Neural cell (in vitro differentiated cells): ENCODE data around the gene ADGRL3.

Experiments
- CTCF ChIP-seq: fragments of 450-650 bp; IDR thresholded peaks from 2 replicates; pipeline ENCODE4 v1.5.1; 2014; ENCODE audit warnings: antibody characterized with exemption, mild to moderate bottlenecking, moderate library complexity; ENCODE audit not compliant: poor library complexity, severe bottlenecking
- TF ChIP-seq, protein P1 (sequence below): IDR thresholded peaks from 2 replicates; pipeline ENCODE4 v1.6.1; 2012; ENCODE audit warnings: borderline replicate concordance

DNA sequence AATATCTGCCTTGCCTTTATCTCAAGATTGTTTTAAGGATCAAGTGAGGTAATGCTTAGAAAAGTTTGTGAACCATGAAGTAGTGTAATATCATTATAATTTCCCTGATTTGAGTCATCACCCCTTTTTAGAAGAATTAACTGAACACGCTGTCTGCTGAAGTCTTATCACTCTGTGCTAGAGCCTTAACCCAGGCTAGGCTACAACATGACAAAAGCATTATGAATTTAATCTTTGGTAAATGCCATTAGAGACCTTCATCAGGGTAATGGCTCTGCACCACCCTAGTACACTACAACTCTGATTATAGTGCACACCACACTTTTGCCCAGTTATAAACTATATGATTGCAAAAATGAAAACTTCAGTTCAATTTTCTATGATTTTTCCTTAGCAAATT, 118.3 kb downstream of the ADGRL3 start:
- no peak for TF ChIP-seq CTCF
- TF ChIP-seq, protein P1, sequence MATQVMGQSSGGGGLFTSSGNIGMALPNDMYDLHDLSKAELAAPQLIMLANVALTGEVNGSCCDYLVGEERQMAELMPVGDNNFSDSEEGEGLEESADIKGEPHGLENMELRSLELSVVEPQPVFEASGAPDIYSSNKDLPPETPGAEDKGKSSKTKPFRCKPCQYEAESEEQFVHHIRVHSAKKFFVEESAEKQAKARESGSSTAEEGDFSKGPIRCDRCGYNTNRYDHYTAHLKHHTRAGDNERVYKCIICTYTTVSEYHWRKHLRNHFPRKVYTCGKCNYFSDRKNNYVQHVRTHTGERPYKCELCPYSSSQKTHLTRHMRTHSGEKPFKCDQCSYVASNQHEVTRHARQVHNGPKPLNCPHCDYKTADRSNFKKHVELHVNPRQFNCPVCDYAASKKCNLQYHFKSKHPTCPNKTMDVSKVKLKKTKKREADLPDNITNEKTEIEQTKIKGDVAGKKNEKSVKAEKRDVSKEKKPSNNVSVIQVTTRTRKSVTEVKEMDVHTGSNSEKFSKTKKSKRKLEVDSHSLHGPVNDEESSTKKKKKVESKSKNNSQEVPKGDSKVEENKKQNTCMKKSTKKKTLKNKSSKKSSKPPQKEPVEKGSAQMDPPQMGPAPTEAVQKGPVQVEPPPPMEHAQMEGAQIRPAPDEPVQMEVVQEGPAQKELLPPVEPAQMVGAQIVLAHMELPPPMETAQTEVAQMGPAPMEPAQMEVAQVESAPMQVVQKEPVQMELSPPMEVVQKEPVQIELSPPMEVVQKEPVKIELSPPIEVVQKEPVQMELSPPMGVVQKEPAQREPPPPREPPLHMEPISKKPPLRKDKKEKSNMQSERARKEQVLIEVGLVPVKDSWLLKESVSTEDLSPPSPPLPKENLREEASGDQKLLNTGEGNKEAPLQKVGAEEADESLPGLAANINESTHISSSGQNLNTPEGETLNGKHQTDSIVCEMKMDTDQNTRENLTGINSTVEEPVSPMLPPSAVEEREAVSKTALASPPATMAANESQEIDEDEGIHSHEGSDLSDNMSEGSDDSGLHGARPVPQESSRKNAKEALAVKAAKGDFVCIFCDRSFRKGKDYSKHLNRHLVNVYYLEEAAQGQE, result no peak
